Panc1 (cell line): ENCODE results near the gene CDK4. TPM values are rescaled to one million over a fixed set of nuclear protein-coding genes. Genes with fewer than 3 reads are reported as not detected.

Experiments
- ATAC-seq: fragments of 200-7000 bp; cut with Tn5 transposase; 2 replicates; pipeline ENCODE4 v1.9.1; 2020; ENCODE audit warnings: mild to moderate bottlenecking, moderate library complexity
- BruUV-seq: library from RNA; stranded (reverse); fragments of 400-500 nt; replicated peaks from 2 replicates; lab custom pipeline; 2021; lab: Mats Ljungman, UMichigan
- CTCF ChIA-PET: fragments of 300-600 bp; sonication (Branson Sonifier 250); formaldehyde crosslinking; loops from one replicate; lab custom pipeline; 2022; ENCODE audit warnings: antibody characterized with exemption; lab: Charles Lee
- POLR2A ChIA-PET: fragments of 300-600 bp; sonication (Branson Sonifier 250); formaldehyde crosslinking; loops from one replicate; lab custom pipeline; 2022; ENCODE audit warnings: antibody characterized with exemption; lab: Charles Lee
- DNase-seq: peaks from one replicate; pipeline ENCODE4 v3.0.0-alpha.2; 2010; ENCODE audit warnings: low read depth, low spot score
- H3K27ac ChIP-seq: 2 replicates; pipeline ENCODE4 v1.5.1; 2011; ENCODE audit warnings: mild to moderate bottlenecking, low read length, inconsistent platforms
- H3K27me3 ChIP-seq: fragments of 200-500 bp; sonication (Bioruptor generic); 2 replicates; pipeline ENCODE4 v1.6.0; 2014; ENCODE audit warnings: low read length, inconsistent platforms; ENCODE audit not compliant: control insufficient read depth, insufficient read depth
- H3K36me3 ChIP-seq: fragments of 200-500 bp; sonication (Bioruptor generic); 2 replicates; pipeline ENCODE4 v1.5.1; 2014; ENCODE audit warnings: inconsistent platforms, mild to moderate bottlenecking, low read length, moderate library complexity; ENCODE audit not compliant: control insufficient read depth, insufficient read depth
- H3K4me1 ChIP-seq: 2 replicates; pipeline ENCODE4 v1.5.1; 2011; ENCODE audit warnings: inconsistent platforms, mild to moderate bottlenecking, low read length, moderate library complexity; ENCODE audit not compliant: control insufficient read depth, insufficient read depth
- H3K4me3 ChIP-seq, 2 experiments: 2 replicates each; pipeline ENCODE4 v1.5.1; 2011 to 2012; ENCODE audit warnings: low read depth in 2 of 2, low read length in 2 of 2, mild to moderate bottlenecking in 2 of 2, inconsistent platforms in 1 of 2, moderate library complexity in 1 of 2
- H3K9me3 ChIP-seq: fragments of 200-500 bp; sonication (Bioruptor generic); 2 replicates; pipeline ENCODE4 v1.5.1; 2014; ENCODE audit warnings: low read depth, mild to moderate bottlenecking, inconsistent platforms, low read length, moderate library complexity; ENCODE audit not compliant: control insufficient read depth, insufficient read depth
- CTCF ChIP-seq: fragments of 450-650 bp; IDR thresholded peaks from 2 replicates; pipeline ENCODE4 v1.5.1; 2017; ENCODE audit warnings: mild to moderate bottlenecking
- POLR2AphosphoS5 ChIP-seq: IDR thresholded peaks from 2 replicates; pipeline ENCODE4 v1.6.1; 2012; ENCODE audit warnings: mild to moderate bottlenecking, low read depth, low read length, moderate library complexity
- REST ChIP-seq, 2 experiments: IDR thresholded peaks; 2 replicates each; pipeline ENCODE4 v1.6.1; 2011 to 2012; ENCODE audit warnings: low read depth in 2 of 2, control low read depth in 1 of 2, low read length in 1 of 2, mild to moderate bottlenecking in 1 of 2, moderate library complexity in 1 of 2; ENCODE audit not compliant: insufficient read depth in 1 of 2
- SIN3A ChIP-seq: IDR thresholded peaks from 2 replicates; pipeline ENCODE4 v1.6.1; 2012; ENCODE audit warnings: low read depth, mild to moderate bottlenecking, low read length, moderate library complexity, borderline replicate concordance; ENCODE audit not compliant: insufficient read depth
- TCF7L2 ChIP-seq: IDR thresholded peaks from 2 replicates; pipeline ENCODE4 v1.6.1; 2011; ENCODE audit warnings: mild to moderate bottlenecking, low read depth, low read length, inconsistent platforms
- in situ Hi-C: cut with HindIII; loops from 2 replicates; pipeline ENCODE4 v1.10.0; 2016; ENCODE audit warnings: low sequenced_read_pairs, low pct_unique_long_range_greater_than_20kb
- intact Hi-C: fragments of 100-400 bp; cut with micrococcal nuclease; formaldehyde crosslinking; loops from one replicate; pipeline ENCODE4 v1.10.0; 2022; ENCODE audit not compliant: unreplicated experiment
- total RNA-seq: library from RNA; stranded (reverse); gene quantifications from one replicate; pipeline ENCODE4 v1.2.1, GENCODE V29; 2021; ENCODE audit not compliant: unreplicated experiment

The CDK4 gene
- total RNA-seq, 1 experiment from 2014 or later = 201 TPM

GRCh38 chr12:57765698-57766463, 13.8 kb upstream of the CDK4 start:
- Histone ChIP-seq H3K27ac (no peak overlapping the region), H3K27me3 (peaks cover 4% of the 10 kb centered on the region; the same call in 1 of the 2 replicates), H3K9me3 (no peaks in the 10 kb centered on the region), H3K4me3 (peak overlapping the region; percentile 37 to 57), H3K4me1 (peaks cover 15% of the 10 kb centered on the region), H3K36me3 (no peaks in the 10 kb centered on the region; the same call in 1 of the 2 replicates)
- BruUV-seq = no TSS peak
- in situ Hi-C loops = no loop called here
- ATAC-seq = peak; percentile 49
- intact Hi-C loops = no loop called here
- TF ChIP-seq POLR2AphosphoS5 (no peak), REST (IDR thresholded peaks at IDR 0.05; ENCODE audit: insufficient read depth in 1 of 2, low read depth in 2 of 2, low read length in 1 of 2) (0 out of 4 replicates have a peak, but pooled peaks of 1 of the 2 experiments have one; percentile 34)
- DNase-seq = no peak
- CTCF ChIA-PET = interaction anchor here (0.9 kb wide), 1 partner anchor 9 kb away, joined by 4 read pairs; no protein-coding TSS in a partner anchor
- POLR2A ChIA-PET = no interaction called here

GRCh38 chr12:57765003-57765697, 13.0 kb upstream of the CDK4 start:
- intact Hi-C loops = no loop called here
- H3K9me3 ChIP-seq = no peaks in the 10 kb centered on the region
- ChIA-PET CTCF (no interaction called here), POLR2A (no interaction called here)
- no TSS peak for BruUV-seq
- peaks cover 4% of the 10 kb centered on the region; the same call in 1 of the 2 replicates for H3K27me3 ChIP-seq
- in situ Hi-C loops = no loop called here
- no peak for DNase-seq
- no peak for TF ChIP-seq SIN3A
- no peak for TF ChIP-seq POLR2AphosphoS5
- no peak for TF ChIP-seq TCF7L2
- 0 out of 4 replicates have a peak, but pooled peaks of 1 of the 2 experiments have one; percentile 14 for TF ChIP-seq REST (IDR thresholded peaks at IDR 0.05; ENCODE audit: insufficient read depth in 1 of 2, low read depth in 2 of 2, low read length in 1 of 2)
- peak; percentile 89 for TF ChIP-seq CTCF
- H3K36me3 ChIP-seq = no peaks in the 10 kb centered on the region; the same call in 1 of the 2 replicates
- peak; percentile 74 for ATAC-seq
- H3K27ac ChIP-seq = peak overlapping the region; percentile 64
- peaks cover 15% of the 10 kb centered on the region for H3K4me1 ChIP-seq
- H3K4me3 ChIP-seq = peak overlapping the region; percentile 37 to 57
